ENCODE measurements around the gene PITPNM1. TPM values are rescaled to one million over a fixed set of nuclear protein-coding genes. Genes with fewer than 3 reads are reported as not detected.
A peak's percentile ranks its signal among the peaks of the same experiment; 100 is the strongest.

Gene PITPNM1
- total RNA-seq, 1 experiment from 2014 or later, result 70.4 TPM

- Histone ChIP-seq H3K27ac (ENCODE audit: low read length) (no peak overlapping the region), H3K36me3 (ENCODE audit: control insufficient read depth, insufficient read depth, low read length) (no peaks in the 10 kb centered on the region), H3K9me3 (ENCODE audit: control insufficient read depth, insufficient read depth, low read depth, low read length) (no peaks in the 10 kb centered on the region), H3K4me3 (ENCODE audit: low read depth in 2 of 2, low read length in 2 of 2) (no peak overlapping the region), H3K27me3 (ENCODE audit: control insufficient read depth, insufficient read depth, low read length) (no peaks in the 10 kb centered on the region), H3K4me1 (ENCODE audit: control insufficient read depth, insufficient read depth, low read length) (peaks cover 3% of the 10 kb centered on the region; the same call in 1 of the 2 replicates)
- BruUV-seq (replicated peaks), result no TSS peak
- CTCF ChIA-PET, result interaction anchor here (1.1 kb wide), 1 partner anchor 30 kb away, joined by 4 read pairs; no protein-coding TSS in a partner anchor
- intact Hi-C loops (cut with micrococcal nuclease; ENCODE audit: unreplicated experiment) (no loop called here), in situ Hi-C loops (cut with HindIII; ENCODE audit: low pct_unique_long_range_greater_than_20kb, low sequenced_read_pairs) (no loop called here)
- POLR2A ChIA-PET, result interaction anchor here (0.5 kb wide), 1 partner anchor 30 kb away, joined by 3 read pairs; no protein-coding TSS in a partner anchor
- TF ChIP-seq TCF7L2 (IDR thresholded peaks at IDR 0.05; ENCODE audit: low read depth, low read length), result no peak
- TF ChIP-seq REST (IDR thresholded peaks at IDR 0.05; ENCODE audit: insufficient read depth in 1 of 2, low read depth in 2 of 2, low read length in 1 of 2), result no peak
- no peak for TF ChIP-seq SIN3A (IDR thresholded peaks at IDR 0.05; ENCODE audit: borderline replicate concordance, insufficient read depth, low read depth, low read length)
- TF ChIP-seq POLR2AphosphoS5 (IDR thresholded peaks at IDR 0.05; ENCODE audit: low read depth, low read length), result no peak
- TF ChIP-seq CTCF (IDR thresholded peaks at IDR 0.05), result no peak
- ATAC-seq (no peak), DNase-seq (ENCODE audit: low read depth, low spot score) (no peak)
Measured at GRCh38 chr11:67542169-67542568, 37.0 kb upstream of the PITPNM1 start.

- CTCF ChIA-PET, result interaction anchor here (0.5 to 1.1 kb wide), 3 partner anchors 29 to 113 kb away, joined by 3 to 4 read pairs (median 3); partner anchors contain the start of gene RPS6KB2
- no TSS peak for BruUV-seq (replicated peaks)
- H3K4me1 ChIP-seq (ENCODE audit: control insufficient read depth, insufficient read depth, low read length), result peaks cover 3% of the 10 kb centered on the region; the same call in 1 of the 2 replicates
- intact Hi-C loops (cut with micrococcal nuclease; ENCODE audit: unreplicated experiment), result no loop called here
- in situ Hi-C loops (cut with HindIII; ENCODE audit: low pct_unique_long_range_greater_than_20kb, low sequenced_read_pairs), result no loop called here
- H3K4me3 ChIP-seq (ENCODE audit: low read depth in 2 of 2, low read length in 2 of 2), result no peak overlapping the region
- H3K9me3 ChIP-seq (ENCODE audit: control insufficient read depth, insufficient read depth, low read depth, low read length), result no peaks in the 10 kb centered on the region
- ATAC-seq, result peak; percentile 9; the same call in 1 of the 2 replicates
- H3K27me3 ChIP-seq (ENCODE audit: control insufficient read depth, insufficient read depth, low read length), result no peaks in the 10 kb centered on the region
- H3K27ac ChIP-seq (ENCODE audit: low read length), result no peak overlapping the region
- H3K36me3 ChIP-seq (ENCODE audit: control insufficient read depth, insufficient read depth, low read length), result no peaks in the 10 kb centered on the region
- DNase-seq (ENCODE audit: low read depth, low spot score), result no peak
- POLR2A ChIA-PET, result interaction anchor here (0.7 kb wide), 1 partner anchor 25 kb away, joined by 3 read pairs; no protein-coding TSS in a partner anchor
- TF ChIP-seq TCF7L2 (IDR thresholded peaks at IDR 0.05; ENCODE audit: low read depth, low read length) (no peak), POLR2AphosphoS5 (IDR thresholded peaks at IDR 0.05; ENCODE audit: low read depth, low read length) (no peak), REST (IDR thresholded peaks at IDR 0.05; ENCODE audit: insufficient read depth in 1 of 2, low read depth in 2 of 2, low read length in 1 of 2) (no peak), CTCF (IDR thresholded peaks at IDR 0.05) (no peak)
Measured at GRCh38 chr11:67541198-67541597, 36.0 kb upstream of the PITPNM1 start.

All from Panc1 (cell line).